ENCODE results near the gene FBL.
A peak's percentile ranks its signal among the peaks of the same experiment; 100 is the strongest.

The FBL gene

DNA sequence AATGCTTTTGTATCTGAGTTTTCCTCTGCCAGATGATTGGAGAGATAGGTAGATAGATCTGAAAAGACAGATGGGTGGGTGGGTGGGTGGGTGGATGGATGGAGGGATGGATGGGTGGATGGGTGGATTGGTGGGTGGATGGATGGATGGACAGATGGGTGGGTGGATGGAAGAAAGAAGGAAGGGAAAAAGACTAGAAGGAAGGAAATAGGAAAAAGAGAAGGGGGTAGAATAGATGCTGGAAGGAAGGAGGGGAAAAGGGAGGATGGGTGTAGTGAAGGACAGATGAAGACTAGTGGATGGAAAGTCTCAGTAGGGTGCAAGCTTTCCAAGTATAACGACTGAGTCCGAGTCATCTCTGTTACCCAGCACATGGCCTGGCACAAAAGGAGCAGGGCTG is 19.0 kb upstream of the FBL start:
- TF ChIP-seq, protein P1, sequence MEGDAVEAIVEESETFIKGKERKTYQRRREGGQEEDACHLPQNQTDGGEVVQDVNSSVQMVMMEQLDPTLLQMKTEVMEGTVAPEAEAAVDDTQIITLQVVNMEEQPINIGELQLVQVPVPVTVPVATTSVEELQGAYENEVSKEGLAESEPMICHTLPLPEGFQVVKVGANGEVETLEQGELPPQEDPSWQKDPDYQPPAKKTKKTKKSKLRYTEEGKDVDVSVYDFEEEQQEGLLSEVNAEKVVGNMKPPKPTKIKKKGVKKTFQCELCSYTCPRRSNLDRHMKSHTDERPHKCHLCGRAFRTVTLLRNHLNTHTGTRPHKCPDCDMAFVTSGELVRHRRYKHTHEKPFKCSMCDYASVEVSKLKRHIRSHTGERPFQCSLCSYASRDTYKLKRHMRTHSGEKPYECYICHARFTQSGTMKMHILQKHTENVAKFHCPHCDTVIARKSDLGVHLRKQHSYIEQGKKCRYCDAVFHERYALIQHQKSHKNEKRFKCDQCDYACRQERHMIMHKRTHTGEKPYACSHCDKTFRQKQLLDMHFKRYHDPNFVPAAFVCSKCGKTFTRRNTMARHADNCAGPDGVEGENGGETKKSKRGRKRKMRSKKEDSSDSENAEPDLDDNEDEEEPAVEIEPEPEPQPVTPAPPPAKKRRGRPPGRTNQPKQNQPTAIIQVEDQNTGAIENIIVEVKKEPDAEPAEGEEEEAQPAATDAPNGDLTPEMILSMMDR (conservative IDR thresholded peaks at IDR 0.05; ENCODE audit: control insufficient read depth, insufficient read depth, low read depth, low read length) = no peak
- DNase-seq (ENCODE audit: low read depth) = no peak
- no peak overlapping the region for H3K4me3 ChIP-seq (ENCODE audit: control insufficient read depth, low read depth, low read length)

DNA sequence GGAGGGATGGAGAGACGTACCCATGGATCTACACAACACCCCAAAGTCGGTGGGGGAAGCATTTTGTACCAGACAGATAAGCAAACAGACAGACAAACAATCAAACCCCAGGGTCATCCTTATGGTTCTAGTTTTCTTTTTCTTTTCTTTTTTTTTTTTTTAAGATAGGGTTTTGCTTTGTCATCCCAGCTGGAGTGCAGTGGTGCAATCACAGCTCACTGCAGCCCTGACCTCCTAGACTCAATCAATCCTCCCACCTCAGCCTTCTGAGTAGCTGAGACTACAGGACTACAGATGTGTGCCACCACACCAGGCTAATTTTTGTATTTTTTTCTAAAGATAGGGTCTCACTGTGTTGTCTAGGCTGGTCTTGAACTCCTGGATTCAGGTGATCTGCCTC is 17.9 kb upstream of the FBL start:
- DNase-seq (ENCODE audit: low read depth) = peak; percentile 20
- TF ChIP-seq, protein P1 (conservative IDR thresholded peaks at IDR 0.05; ENCODE audit: control insufficient read depth, insufficient read depth, low read depth, low read length) = no peak
- no peak overlapping the region for H3K4me3 ChIP-seq (ENCODE audit: control insufficient read depth, low read depth, low read length)

GRCh38 chr19:39858541-39858940 is 12.4 kb upstream of the FBL start:
- H3K4me3 ChIP-seq (ENCODE audit: control insufficient read depth, low read depth, low read length) = no peak overlapping the region
- TF ChIP-seq, protein P1 (conservative IDR thresholded peaks at IDR 0.05; ENCODE audit: control insufficient read depth, insufficient read depth, low read depth, low read length) = no peak
- DNase-seq (ENCODE audit: low read depth) = peak; percentile 8

DNA sequence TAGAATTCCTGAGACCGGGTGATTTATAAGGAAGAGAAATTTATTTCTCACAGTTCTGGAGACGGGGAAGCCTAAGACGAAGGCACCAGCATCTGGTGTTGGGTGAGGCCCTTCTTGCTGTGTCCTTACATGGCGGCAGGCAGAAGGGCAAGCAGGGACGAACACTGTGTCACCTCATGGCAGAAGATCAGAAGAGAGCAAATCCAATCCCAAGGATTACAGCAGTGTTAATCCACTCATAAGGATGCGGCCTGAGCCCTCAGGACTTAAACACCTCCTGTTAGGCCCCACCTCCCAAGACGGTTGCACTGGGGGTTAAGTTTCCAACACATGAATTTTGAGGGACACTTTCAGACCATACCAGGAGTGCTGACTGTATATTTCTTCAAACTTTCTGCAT is 6.7 kb upstream of the FBL start:
- TF ChIP-seq, protein P1 (conservative IDR thresholded peaks at IDR 0.05; ENCODE audit: control insufficient read depth, insufficient read depth, low read depth, low read length) = no peak
- no peak overlapping the region for H3K4me3 ChIP-seq (ENCODE audit: control insufficient read depth, low read depth, low read length)
- no peak for DNase-seq (ENCODE audit: low read depth)

GRCh38 chr19:39850892-39851291 is 4.7 kb upstream of the FBL start:
- no peak for DNase-seq (ENCODE audit: low read depth)
- TF ChIP-seq, protein P1 (conservative IDR thresholded peaks at IDR 0.05; ENCODE audit: control insufficient read depth, insufficient read depth, low read depth, low read length) = no peak
- no peak overlapping the region for H3K4me3 ChIP-seq (ENCODE audit: control insufficient read depth, low read depth, low read length)

GRCh38 chr19:39848392-39848791 is 2.2 kb upstream of the FBL start:
- no peak overlapping the region for H3K4me3 ChIP-seq (ENCODE audit: control insufficient read depth, low read depth, low read length)
- DNase-seq (ENCODE audit: low read depth) = no peak
- TF ChIP-seq, protein P1 (conservative IDR thresholded peaks at IDR 0.05; ENCODE audit: control insufficient read depth, insufficient read depth, low read depth, low read length) = no peak

- no peak for DNase-seq (ENCODE audit: low read depth)
- no peak overlapping the region for H3K4me3 ChIP-seq (ENCODE audit: control insufficient read depth, low read depth, low read length)
- TF ChIP-seq, protein P1 (conservative IDR thresholded peaks at IDR 0.05; ENCODE audit: control insufficient read depth, insufficient read depth, low read depth, low read length) = no peak
Measured at GRCh38 chr19:39847525-39847924, 1.3 kb upstream of the FBL start.
